ENCODE measurements around the gene PITPNM2.

GRCh38 chr12:123120452-123121166 lies 30.3 kb downstream of the PITPNM2 start:
- no peak for TF ChIP-seq CTCF (IDR thresholded peaks at IDR 0.05)
- TF ChIP-seq POLR2A (IDR thresholded peaks at IDR 0.05) = no peak
